Kasumi-1 (cell line): ENCODE measurements around the gene FXYD3.

Source experiments
- DNase-seq, 2 experiments: peaks; one replicate each; lab custom pipeline; 2025; lab: John Stamatoyannopoulos, UW

The FXYD3 gene, protein sequence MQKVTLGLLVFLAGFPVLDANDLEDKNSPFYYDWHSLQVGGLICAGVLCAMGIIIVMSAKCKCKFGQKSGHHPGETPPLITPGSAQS

GRCh38 chr19:35115177-35115951 lies at the start of gene FXYD3:
FXYD3 (plus strand) TSS chr19:35115823; CDS start chr19:35119377, 3,554 bp downstream.
- no peak for DNase-seq

GRCh38 chr19:35066121-35066520 lies 49.5 kb upstream of the FXYD3 start:
- DNase-seq = no peak

DNA sequence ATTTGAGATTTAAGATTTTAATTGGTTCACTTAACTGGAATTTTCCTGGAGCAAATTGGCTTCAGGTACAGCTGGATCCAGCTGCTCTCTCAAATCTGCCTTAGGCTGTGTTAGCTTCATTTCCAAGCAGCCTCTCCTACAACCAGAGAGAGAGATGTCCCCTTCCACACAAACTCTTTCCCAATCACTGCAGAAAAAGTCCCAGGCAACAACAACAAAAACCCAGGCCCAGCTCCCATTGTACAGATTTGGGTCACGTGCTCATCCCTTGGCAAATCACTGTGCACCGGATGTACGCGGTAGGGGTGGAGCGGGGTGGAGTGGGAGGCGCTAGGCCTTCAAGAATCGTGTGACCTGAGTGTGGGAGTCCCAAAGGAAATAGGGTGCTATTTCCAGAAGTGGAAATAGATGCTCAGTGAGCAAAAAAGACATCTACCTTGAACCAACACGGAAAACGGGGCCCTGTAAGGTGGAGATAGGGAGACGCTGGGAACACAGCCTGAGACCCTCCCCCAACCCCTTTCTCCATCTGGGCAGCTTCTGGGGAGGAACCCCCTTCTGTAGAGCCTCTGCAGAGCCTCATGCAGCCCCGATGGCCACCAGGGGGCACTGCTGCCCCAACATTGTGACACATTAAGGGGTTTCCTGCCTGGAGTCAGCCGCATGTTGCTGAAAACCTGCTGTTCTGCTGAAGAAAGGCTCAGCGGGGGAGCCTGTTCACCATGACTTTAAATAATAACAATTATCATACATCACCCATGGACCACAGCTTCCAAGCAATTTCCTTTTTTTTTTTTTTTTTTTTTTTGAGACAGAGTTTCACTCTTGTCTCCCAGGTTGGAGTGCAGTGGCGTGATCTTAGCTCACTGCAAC lies 48.7 kb upstream of the FXYD3 start:
- peak; percentile 77 to 84 for DNase-seq

DNA sequence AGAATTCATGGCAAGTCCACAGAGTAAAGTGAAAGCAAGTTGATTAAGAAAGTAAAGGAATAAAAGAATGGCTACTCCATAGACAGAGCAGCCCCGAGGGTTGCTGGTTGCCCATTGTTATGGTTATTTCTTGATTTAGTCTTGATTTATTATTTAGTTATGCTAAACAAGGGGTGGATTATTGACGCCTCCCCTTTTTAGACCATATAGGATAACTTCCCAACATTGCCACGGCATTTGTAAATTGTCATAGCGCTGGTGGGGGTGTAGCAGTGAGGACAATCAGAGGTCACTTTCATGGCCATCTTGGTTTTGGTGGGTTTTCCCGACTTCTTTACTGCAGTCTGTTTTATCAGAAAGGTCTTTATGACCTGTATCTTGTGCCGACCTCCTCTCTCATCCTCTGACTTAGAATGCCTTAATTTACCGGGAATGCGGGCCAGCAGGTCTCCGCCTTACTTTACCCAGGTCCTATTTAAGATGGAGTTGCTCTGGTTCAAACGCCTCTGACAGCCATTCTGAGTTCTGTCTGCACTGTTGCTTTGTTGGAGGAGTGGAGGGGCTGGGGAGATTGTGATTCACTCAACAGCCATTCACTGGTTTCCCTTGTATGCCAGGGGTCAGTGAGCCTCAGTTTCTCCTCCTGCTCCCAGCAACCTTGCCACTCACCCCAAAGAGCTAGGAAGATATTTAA lies 46.5 kb upstream of the FXYD3 start:
- DNase-seq = no peak

DNA sequence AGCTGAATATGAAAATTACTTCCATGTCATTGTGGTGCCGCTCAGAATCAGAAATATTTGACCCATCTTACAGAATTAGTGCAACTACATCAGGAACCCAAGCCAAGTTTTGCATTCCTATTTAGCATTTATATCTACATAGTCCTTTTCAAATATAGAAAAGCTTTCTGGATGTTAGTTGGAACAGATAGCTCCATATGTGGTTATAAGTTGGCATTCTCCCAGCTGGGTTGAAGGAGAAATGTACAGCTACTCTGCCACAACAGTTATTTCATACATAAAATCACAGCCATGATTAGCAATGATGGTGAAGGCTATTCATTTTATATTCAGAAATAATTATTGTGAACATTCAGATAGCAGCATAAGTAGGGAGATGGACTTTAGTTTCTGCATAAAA lies 45.9 kb upstream of the FXYD3 start:
- DNase-seq = no peak

DNA sequence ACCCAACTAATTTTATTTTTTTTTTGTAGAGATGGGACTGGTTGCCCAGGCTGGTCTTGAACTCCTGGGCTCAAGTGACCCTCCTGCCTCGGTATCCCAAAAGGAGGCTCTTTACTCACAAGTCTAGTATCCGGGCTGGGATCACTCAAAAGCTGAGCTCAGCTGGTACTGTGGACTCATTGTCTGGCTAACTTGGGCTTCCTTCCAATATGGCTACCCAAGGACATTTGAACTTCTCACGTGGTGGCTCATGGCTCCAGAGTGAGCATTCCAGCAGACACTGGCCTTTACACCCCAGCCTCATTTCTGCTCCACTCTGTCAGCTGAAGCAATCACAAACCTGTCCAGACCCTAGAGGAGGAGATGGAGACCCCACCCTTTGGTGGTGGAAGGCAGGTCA lies 45.2 kb upstream of the FXYD3 start:
- no peak for DNase-seq

GRCh38 chr19:35073516-35073915 lies 42.1 kb upstream of the FXYD3 start:
- no peak for DNase-seq

GRCh38 chr19:35073941-35074340 lies 41.7 kb upstream of the FXYD3 start:
- DNase-seq = no peak

DNA sequence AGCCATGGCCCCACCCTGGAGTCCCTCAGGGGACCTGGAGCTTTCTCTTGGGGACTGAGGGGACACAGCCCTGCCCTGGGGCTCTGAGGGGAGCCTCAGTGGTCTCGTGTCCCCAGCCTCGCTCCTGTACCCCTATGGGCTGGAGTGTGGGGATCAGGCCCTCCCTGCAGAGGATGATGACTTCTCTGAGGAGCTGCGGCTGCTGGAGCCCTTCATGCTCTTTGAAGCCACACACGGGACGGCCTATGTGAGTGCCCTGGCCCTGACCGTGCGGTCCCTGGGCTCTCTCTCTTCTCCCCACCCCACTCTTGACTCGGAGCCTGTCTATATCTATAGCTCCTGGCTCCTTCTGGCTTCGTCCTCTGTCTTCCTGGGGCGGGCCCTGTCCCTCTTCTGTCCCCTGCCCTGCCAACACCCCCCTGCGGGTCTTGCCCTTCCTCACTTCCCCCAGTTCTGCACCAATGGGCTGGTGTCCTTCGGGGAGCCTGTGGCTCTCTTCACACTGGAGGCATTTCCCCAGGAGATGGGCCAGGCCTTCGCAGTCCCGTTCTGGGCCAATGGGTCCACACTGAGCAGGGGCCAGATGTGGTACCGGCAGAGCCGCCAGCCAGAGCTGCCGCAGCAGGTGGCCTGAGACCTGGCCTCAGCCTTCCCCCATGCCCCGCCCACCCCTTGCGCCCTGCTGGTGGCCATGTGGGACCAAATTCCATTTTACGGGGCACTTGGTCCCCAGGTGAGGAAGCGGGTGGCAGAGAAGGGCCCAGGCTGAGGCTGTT lies 41.0 kb upstream of the FXYD3 start:
- DNase-seq = no peak

DNA sequence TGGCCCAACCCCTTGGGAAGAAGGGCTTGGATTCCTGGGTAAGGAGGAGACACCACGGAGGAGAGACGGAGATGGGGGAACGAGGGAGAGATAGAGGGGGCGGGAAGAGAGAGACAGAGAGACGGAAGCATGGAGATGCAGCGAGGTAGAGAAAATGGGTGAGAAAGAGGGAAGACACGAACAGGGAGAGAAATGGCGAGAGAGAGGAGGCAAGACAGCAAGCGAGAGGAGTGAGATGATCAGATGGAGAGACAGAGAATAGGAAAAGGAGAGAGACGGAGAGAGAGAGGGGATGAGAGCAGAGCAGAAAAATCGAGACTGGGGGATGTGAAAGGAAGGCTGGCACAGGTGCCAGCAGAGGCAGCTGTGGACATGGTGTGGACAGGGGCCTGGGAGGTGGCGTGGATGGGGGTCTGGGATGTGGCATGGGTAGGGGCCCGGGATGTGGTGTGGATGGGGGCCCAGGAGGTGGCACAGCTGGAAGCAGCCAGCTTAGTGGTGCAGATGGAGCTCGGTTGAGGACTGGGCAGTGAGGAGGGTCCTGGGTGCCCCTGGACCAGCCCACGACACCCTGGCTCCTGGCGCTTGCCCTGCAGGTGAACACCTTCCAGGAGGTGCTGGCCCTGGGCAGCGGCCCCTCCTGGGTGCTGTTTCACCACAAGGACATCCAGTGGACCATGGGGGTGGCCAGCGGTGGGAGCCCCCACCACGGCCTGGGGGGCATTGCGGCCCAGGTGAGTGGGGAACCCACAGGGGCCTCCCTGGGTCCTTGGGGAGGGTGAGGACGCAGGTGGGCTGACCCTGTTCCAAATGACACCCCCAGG lies 40.2 kb upstream of the FXYD3 start:
- no peak for DNase-seq

DNA sequence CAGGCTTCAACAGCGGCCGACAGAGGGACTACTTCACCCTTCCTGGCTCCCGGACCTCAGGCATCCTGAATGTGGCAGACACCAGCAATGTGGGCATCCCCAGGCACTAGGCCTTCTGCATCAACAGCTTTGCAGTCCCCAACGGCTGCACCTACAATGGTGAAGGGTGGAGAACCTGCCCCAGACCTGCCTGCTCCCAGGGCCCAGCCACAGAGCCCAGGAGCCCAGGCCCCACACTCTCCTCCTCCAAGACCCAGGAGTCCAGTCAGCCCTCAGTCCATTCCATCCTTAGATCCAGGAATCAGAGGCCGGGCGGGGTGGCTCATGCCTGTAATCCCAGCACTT lies 39.6 kb upstream of the FXYD3 start:
- DNase-seq = no peak

- DNase-seq = no peak
Measured at GRCh38 chr19:35076657-35077056, 39.0 kb upstream of the FXYD3 start.

- no peak for DNase-seq
Measured at GRCh38 chr19:35077411-35078223, 38.0 kb upstream of the FXYD3 start.

- DNase-seq = no peak
Measured at GRCh38 chr19:35079826-35080225, 35.8 kb upstream of the FXYD3 start.

DNA sequence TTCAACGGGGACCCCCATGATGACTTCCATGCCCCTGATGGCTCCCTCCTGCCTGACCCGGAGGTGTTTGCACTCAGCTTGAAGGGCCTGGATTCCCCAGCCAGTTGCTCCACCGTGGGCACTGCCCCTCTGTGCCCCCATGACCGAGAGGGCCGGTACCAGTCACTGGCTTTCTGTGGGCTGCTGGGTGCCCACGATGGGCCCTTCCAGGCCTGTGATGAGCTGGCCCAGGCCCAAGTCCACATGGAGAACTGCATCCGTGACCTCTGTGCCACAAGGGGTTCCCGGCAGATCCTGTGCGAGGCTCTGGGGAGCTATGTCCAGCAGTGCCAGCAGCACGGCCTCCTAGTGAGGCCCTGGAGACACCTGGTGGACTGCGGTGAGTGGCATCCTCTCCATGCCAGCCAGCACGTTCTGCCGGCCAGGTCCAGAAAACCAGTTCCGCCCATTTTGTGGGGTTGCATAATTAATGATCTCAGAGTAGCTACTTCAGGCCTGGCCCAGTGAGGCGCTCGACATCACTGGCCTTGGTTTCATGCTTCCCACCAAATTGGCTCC lies 34.9 kb upstream of the FXYD3 start:
- no peak for DNase-seq

GRCh38 chr19:35081201-35081600 lies 34.4 kb upstream of the FXYD3 start:
- no peak for DNase-seq

DNA sequence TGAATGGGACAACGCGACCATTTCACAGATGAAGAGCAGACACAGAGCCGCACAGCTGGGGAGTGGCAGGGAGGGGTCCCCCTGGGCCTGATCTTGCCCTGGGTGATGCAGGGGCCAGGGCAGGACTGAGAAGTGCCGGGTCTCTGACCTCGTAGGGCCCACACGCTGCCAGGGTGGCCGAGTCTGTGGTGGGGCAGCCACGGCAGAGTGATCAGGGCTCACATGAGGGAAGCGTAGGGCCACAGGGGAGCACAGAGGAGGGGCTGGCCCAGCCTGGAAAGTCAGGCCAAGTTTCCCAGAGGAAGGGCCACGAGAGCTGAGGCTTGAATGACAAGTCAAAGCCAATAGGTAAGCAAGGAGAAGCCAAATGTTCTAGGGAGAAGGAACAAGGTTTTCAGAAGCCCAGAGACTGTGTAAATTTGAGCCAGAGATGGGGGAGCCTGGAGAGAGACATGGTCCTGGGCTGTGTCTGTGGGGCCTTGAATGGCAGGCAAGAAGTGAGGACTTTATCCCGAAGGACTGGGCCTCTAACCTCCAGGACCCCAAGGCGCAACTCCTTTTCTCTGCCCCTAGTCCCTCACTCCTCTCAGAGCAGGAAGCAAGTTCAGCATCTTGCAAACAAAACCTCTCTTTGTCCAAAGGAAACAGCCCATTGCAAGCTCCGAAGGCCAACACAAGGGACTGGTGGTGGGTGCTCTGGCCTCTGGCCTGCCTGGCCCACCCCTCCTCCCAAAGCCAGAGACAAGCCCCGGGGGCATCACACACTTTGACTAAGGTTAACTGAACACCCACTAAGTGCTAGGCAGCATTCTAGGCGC lies 31.7 kb upstream of the FXYD3 start:
- DNase-seq = no peak

DNA sequence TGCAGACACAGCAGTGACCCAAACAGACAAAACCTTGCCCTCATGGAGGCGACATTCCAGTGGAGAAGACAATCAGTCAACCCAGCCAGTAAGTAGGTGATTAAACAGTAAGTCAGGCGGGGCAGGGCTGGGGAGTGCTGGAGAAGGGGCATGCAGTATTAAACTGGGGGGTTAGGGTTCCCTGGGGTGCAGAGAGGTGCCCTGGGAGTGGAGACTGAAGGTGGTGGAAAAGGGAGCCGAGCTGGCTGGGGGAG lies 31.2 kb upstream of the FXYD3 start:
- no peak for DNase-seq

GRCh38 chr19:35085947-35086346 lies 29.7 kb upstream of the FXYD3 start:
- no peak for DNase-seq
